ENCODE data around the gene CBL.
"Not testable (repeated sequence)": the region's sequence is repeated elsewhere in the genome, so short reads cannot be mapped to it uniquely, and the experiment has no call there.

CBL gene

DNA sequence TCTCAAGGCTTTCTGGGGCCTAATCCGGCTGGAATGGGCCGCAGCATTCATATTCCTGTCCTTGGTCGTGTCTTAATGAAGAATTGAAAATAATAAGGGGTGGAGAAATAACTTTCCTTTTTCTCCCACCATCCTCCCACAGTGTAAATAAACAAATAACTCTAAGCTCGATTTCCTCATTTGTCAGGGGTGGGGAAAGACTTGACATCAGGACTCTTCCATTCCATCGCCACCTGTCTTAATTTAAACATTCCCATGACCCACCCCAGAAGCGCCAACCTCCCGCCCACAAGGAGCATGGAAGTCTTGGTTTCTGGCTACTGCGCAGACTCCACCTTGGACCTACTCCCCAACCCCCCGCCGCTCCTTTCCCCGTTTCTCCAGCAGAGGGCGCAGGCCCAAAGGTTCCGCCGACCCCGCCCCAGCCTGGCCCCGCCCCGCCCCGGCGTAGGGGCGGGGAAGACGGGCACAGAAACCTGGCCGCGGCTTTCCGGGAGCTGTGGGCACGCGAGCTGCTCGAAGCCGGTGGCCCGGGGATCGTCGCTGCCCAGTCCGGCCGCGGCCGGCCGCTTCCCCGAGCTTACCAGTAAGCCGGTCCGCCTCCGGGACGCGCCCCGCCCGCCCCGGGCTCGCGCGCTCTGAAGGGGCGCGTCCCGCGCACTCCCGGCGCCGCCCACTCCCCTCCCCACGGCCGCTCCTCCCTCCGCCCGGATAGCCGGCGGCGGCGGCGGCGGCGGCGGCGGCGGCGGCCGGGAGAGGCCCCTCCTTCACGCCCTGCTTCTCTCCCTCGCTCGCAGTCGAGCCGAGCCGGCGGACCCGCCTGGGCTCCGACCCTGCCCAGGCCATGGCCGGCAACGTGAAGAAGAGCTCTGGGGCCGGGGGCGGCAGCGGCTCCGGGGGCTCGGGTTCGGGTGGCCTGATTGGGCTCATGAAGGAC, at the start of gene CBL:
Gene CBL (plus strand): TSS at position 766 of the 937 bp plus-strand sequence. CDS start 79 bp downstream, at position 845.
- DNase-seq (ENCODE audit: low read depth): peak; percentile 95

DNA sequence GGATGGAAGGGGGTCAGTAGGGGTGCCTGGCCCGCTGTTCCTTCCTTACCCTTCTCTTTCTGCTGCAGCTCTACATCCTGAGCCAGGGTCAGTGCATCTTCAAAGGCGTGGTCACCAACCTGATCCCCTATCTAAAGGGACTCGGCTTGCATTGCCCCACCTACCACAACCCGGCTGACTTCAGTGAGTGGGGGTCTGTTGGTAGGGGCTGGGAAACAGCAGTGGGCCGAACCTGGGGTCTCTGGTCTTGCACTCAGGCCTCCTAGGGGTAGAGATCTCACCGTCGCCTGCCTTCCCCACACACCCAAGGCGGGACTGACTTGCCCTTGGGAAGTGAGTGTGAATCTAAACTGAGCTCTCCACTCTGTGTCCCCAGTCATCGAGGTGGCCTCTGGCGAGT, 49.6 kb upstream of the CBL start:
- no peak for DNase-seq (ENCODE audit: low read depth)

DNA sequence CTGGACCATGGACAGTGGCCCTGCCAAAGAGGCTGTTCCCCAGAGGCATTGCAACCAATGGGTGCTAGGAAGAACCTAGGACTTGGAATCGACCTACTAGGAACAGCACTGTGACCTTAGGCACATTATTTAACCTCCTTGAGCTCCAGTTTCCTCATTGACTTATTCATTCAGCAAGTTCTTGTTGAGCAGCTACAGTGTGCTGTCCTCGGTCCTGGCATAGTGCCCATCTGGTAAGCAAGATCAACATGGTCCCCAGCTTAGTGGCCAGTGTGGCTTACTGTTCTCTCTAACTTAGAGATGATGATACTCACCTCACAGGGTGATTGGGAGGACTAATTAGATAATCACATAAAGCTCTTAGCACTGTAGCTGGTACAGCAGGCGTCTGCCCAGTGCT, 49.1 kb upstream of the CBL start:
- DNase-seq (ENCODE audit: low read depth): no peak

DNA sequence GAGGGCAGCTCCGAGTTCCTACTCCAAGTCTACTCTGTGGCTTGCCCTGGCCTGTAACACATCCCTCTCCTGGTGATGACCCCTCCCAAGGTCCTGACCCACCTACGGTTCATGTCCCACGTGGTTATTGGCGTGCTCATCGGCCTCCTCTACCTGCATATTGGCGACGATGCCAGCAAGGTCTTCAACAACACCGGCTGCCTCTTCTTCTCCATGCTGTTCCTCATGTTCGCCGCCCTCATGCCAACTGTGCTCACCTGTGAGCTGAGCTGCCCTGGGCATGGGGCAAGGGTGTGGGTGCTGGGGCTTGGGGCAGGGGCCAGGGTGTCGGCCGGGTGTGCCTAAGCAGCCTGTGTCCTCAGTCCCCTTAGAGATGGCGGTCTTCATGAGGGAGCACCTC, 47.7 kb upstream of the CBL start:
- DNase-seq (ENCODE audit: low read depth): no peak

GRCh38 chr11:119160151-119160550, 46.0 kb upstream of the CBL start:
- DNase-seq (ENCODE audit: low read depth): no peak

DNA sequence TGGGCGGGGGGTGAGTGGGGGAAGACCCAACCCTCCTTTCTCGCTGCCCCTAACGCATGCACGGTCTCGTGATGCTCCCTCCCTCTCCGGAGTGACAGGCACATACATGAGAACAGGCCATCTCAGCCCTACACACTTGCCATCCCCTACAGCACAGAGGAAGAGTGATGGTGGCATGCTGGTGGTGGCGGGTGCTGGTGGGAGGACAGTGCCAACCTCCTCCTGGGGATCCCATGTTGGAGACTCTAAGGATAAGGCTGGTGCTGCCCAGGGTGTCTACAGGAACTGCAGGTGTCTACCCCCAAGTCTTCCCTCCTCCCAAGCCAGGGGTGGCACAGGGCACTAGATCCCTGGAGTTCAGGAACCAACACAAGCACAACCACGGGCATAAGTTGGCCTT, 44.3 kb upstream of the CBL start:
- DNase-seq (ENCODE audit: low read depth): no peak

GRCh38 chr11:119166368-119167076, 39.6 kb upstream of the CBL start:
- no peak for DNase-seq (ENCODE audit: low read depth)

DNA sequence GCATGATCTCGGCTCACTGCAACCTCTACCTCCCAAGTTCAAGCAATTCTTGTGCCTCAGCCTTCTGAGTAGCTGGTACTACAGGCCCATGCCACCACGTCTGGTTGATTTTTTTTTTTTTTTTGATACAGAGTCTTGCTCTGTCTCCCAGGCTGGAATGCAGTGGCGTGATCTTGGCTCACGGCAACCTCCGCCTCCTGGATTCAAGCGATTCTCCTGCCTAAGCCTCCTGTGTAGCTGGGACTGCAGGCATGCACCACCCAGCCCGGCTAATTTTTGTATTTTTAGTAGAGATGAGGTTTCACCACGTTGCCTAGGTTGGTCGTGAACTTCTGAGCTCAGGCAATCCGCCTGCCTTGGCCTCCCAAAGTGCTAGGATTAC, 39.1 kb upstream of the CBL start:
- not testable (repeated sequence) for DNase-seq (ENCODE audit: low read depth)

GRCh38 chr11:119167933-119168332, 38.2 kb upstream of the CBL start:
- DNase-seq (ENCODE audit: low read depth): no peak

- peak; percentile 74 for DNase-seq (ENCODE audit: low read depth)
Measured at GRCh38 chr11:119168471-119169281, 37.5 kb upstream of the CBL start, which contains the start of gene NLRX1. Gene NLRX1, plus strand, starts transcription at chr11:119168725. Its CDS starts 2,679 bp downstream, at chr11:119171404.

DNA sequence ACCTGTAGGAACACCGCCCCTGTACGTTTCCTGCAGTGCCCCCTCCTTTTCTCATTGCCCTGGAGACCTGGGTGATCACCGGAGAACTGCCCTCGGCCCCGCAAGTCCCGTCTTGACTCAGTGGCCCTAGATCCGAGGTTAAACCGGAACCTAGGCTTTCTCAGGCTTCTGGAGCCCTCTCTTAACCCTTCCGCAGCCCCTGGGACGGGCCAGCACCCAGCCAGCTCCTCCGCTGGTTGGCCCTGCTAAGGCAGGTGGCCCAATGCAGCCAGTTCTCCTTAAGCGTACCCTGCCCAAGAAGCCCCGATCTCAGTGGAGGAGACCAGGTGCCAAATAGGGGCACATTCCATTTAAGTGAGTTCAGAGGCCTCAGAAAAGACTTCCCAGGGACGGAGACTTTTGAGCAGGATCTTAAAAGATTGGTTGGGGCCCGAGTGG, 36.8 kb upstream of the CBL start:
- DNase-seq (ENCODE audit: low read depth): no peak

DNA sequence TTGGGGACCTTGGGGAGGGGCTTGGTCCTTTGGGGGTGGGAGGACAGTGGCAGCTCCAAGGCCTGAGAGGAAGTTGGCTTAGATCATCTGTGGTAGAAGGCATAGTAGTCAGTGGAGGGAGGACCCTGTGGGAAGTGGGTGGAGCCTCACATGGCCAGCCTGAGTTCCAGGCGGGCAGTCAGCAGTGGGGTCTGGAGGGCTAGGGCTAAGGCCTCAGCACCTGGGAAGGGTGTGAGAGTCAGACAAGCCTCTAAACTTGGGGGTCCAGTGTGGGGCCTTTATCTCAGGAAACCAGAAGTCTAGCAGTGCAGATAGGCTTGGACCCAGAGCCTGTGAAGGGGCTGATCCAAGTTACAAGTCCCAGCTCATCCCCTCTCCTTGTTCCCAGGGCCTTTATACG, 33.6 kb upstream of the CBL start:
- DNase-seq (ENCODE audit: low read depth): no peak

GRCh38 chr11:119173453-119173852, 32.7 kb upstream of the CBL start:
- no peak for DNase-seq (ENCODE audit: low read depth)

- DNase-seq (ENCODE audit: low read depth): no peak
Measured at GRCh38 chr11:119175493-119176077, 30.6 kb upstream of the CBL start.

DNA sequence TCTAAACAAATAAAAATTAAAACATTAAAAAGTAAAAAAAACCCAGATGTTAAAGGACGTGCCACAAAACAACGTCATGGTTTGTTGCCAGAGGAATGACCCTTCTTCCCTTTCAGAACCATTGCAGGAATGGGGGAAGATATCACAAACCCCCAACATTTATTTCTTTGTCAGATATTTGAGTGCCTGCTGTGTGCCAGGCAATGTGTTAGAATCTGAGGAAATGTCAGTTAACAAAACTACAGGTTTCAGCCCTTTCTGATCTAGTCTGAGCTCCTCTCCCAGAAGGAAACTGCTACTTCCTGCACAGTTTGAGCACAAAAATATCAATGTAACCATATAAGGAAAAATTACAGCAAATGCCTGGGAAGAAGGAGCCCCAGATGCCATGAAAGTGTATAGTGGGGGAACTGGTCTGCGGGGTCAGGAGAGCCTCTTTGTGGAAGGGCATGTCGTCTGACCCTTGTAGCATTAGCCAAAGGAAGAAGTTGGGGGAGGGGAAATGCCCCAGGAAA, 27.9 kb upstream of the CBL start:
- DNase-seq (ENCODE audit: low read depth): no peak

GRCh38 chr11:119179342-119179741, 26.8 kb upstream of the CBL start:
- DNase-seq (ENCODE audit: low read depth): no peak

GRCh38 chr11:119179983-119180382, 26.2 kb upstream of the CBL start:
- DNase-seq (ENCODE audit: low read depth): no peak

- no peak for DNase-seq (ENCODE audit: low read depth)
Measured at GRCh38 chr11:119180729-119181676, 25.1 kb upstream of the CBL start.

- DNase-seq (ENCODE audit: low read depth): no peak
Measured at GRCh38 chr11:119181677-119182412, 24.3 kb upstream of the CBL start.

- not testable (repeated sequence) for DNase-seq (ENCODE audit: low read depth)
Measured at GRCh38 chr11:119184399-119184798, 21.7 kb upstream of the CBL start.

All from activated T-helper 9 cell treated with anti-CD3 and anti-CD28 coated beads, Interleukin-2, amount 50 U/mL, for 16 hours (primary cell).